ENCODE data around the gene RSRC2. TPM values are rescaled to one million over a fixed set of nuclear protein-coding genes. Genes with fewer than 3 reads are reported as not detected.

RSRC2 gene
- total RNA-seq, 1 experiment from 2014 or later: 77.9 TPM

DNA sequence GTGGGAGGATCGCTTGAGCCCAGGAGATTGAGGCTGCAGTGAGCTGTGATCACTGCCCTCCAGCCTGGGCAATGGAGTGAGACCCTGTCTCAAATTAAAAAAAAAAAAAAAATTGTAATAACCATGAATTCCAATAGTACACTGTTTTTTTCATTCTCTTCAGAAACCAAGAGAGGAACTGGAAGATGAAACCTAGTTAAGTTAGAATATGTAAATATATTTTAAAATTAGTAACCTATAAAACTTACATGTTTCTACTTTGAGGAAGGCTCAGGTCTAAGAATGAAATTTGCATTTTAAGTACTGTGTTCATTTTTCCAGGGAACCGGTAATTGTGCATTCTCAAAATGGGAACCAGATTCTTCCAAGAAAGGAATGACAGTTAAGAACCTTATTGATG lies 19.1 kb upstream of the RSRC2 start:
- H3K4me3 Mint-ChIP-seq (ENCODE audit: unreplicated experiment): no peak overlapping the region
- no peaks in the 10 kb centered on the region; the same call in 1 of the 2 replicates for H3K36me3 ChIP-seq (ENCODE audit: control insufficient read depth, insufficient read depth, low read length)
- no peak for DNase-seq
- ChIA-PET CTCF (no interaction called here), POLR2A (no interaction called here)
- no TSS peak for BruUV-seq (replicated peaks)
- H3K9me3 ChIP-seq: no peaks in the 10 kb centered on the region
- H3K4me1 ChIP-seq: no peaks in the 10 kb centered on the region
- no peaks in the 10 kb centered on the region for H3K27me3 ChIP-seq (replicated peaks; ENCODE audit: control insufficient read depth, insufficient read depth, low read length)
- TF ChIP-seq, protein P1, sequence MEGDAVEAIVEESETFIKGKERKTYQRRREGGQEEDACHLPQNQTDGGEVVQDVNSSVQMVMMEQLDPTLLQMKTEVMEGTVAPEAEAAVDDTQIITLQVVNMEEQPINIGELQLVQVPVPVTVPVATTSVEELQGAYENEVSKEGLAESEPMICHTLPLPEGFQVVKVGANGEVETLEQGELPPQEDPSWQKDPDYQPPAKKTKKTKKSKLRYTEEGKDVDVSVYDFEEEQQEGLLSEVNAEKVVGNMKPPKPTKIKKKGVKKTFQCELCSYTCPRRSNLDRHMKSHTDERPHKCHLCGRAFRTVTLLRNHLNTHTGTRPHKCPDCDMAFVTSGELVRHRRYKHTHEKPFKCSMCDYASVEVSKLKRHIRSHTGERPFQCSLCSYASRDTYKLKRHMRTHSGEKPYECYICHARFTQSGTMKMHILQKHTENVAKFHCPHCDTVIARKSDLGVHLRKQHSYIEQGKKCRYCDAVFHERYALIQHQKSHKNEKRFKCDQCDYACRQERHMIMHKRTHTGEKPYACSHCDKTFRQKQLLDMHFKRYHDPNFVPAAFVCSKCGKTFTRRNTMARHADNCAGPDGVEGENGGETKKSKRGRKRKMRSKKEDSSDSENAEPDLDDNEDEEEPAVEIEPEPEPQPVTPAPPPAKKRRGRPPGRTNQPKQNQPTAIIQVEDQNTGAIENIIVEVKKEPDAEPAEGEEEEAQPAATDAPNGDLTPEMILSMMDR (IDR thresholded peaks at IDR 0.05; ENCODE audit: insufficient read depth in 1 of 2, low read depth in 1 of 2, low read length in 1 of 2, severe bottlenecking in 1 of 2, unreplicated experiment in 1 of 2): no peak
- no peak overlapping the region for H3K27ac Mint-ChIP-seq (ENCODE audit: unreplicated experiment)
- no peak overlapping the region for H3K4me3 ChIP-seq (ENCODE audit: low read depth, low read length)
- intact Hi-C loops (cut with micrococcal nuclease; ENCODE audit: unreplicated experiment): no loop called here
- no peaks in the 10 kb centered on the region for H3K4me1 Mint-ChIP-seq (ENCODE audit: low read depth, unreplicated experiment)
- H3K27me3 Mint-ChIP-seq (ENCODE audit: insufficient read depth, unreplicated experiment): no peaks in the 10 kb centered on the region
- H3K36me3 Mint-ChIP-seq (ENCODE audit: insufficient read depth, unreplicated experiment): peaks cover 52% of the 10 kb centered on the region
- no peaks in the 10 kb centered on the region for H3K9me3 Mint-ChIP-seq (ENCODE audit: unreplicated experiment)

DNA sequence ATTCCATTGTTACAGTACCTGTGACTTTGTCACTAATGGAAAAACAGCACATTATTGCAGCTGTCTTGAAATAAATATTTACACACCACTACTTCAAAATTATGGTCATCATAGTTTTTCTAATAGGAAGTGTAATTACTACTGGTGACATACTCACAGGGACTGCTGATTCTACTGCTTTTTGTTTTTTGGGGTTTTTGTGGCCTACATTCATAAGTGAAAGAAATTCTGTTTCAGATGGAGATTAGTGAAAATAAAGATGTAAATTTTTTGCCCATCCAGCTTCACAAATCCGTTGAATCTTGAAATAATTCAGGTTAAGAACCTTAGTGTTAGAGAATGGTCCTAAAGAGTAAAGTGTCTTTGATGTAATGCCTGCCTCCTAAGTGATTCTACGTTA lies 17.8 kb upstream of the RSRC2 start:
- H3K27me3 Mint-ChIP-seq (ENCODE audit: insufficient read depth, unreplicated experiment): no peaks in the 10 kb centered on the region
- no peaks in the 10 kb centered on the region for H3K4me1 Mint-ChIP-seq (ENCODE audit: low read depth, unreplicated experiment)
- no peaks in the 10 kb centered on the region for H3K27me3 ChIP-seq (replicated peaks; ENCODE audit: control insufficient read depth, insufficient read depth, low read length)
- ChIA-PET CTCF (no interaction called here), POLR2A (no interaction called here)
- peaks cover 53% of the 10 kb centered on the region for H3K36me3 Mint-ChIP-seq (ENCODE audit: insufficient read depth, unreplicated experiment)
- no peak overlapping the region for H3K4me3 ChIP-seq (ENCODE audit: low read depth, low read length)
- no peaks in the 10 kb centered on the region; the same call in 1 of the 2 replicates for H3K36me3 ChIP-seq (ENCODE audit: control insufficient read depth, insufficient read depth, low read length)
- H3K4me3 Mint-ChIP-seq (ENCODE audit: unreplicated experiment): no peak overlapping the region
- no peak for DNase-seq
- no peaks in the 10 kb centered on the region for H3K9me3 ChIP-seq
- TF ChIP-seq, protein P1 (IDR thresholded peaks at IDR 0.05; ENCODE audit: insufficient read depth in 1 of 2, low read depth in 1 of 2, low read length in 1 of 2, severe bottlenecking in 1 of 2, unreplicated experiment in 1 of 2): no peak
- H3K4me1 ChIP-seq: no peaks in the 10 kb centered on the region
- no peak overlapping the region for H3K27ac Mint-ChIP-seq (ENCODE audit: unreplicated experiment)
- BruUV-seq (replicated peaks): no TSS peak
- intact Hi-C loops (cut with micrococcal nuclease; ENCODE audit: unreplicated experiment): no loop called here
- no peaks in the 10 kb centered on the region for H3K9me3 Mint-ChIP-seq (ENCODE audit: unreplicated experiment)

DNA sequence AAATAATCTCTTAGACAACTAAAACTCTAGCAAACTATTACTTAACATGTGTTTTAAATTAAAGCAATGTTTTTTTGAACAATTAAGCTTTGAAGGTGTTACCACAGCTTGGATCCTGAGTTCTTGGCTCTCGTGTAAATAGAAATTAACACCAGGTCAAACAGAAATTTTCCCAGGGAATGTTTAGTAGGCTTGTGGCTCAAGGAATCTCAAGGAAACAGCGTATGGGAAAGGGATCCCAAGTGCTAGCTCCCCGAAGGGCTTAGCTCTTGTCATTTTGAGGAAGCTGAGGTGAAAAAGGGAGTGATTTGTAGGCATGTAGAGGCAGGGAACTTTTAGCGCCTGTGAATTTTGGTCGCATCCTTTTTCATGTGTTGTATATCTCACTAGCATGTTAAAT lies 11.8 kb upstream of the RSRC2 start:
- H3K4me1 ChIP-seq: no peaks in the 10 kb centered on the region
- H3K27ac Mint-ChIP-seq (ENCODE audit: unreplicated experiment): no peak overlapping the region
- ChIA-PET POLR2A (interaction anchor here (2.7 kb wide), 1 partner anchor 11 kb away, joined by 11 read pairs; the partner anchor contains the start of genes KNTC1 and RSRC2), CTCF (no interaction called here)
- H3K4me1 Mint-ChIP-seq (ENCODE audit: low read depth, unreplicated experiment): peaks cover 6% of the 10 kb centered on the region
- H3K4me3 ChIP-seq (ENCODE audit: low read depth, low read length): no peak overlapping the region
- peaks cover 52% of the 10 kb centered on the region for H3K36me3 Mint-ChIP-seq (ENCODE audit: insufficient read depth, unreplicated experiment)
- H3K9me3 ChIP-seq: no peaks in the 10 kb centered on the region
- TF ChIP-seq, protein P1 (IDR thresholded peaks at IDR 0.05; ENCODE audit: insufficient read depth in 1 of 2, low read depth in 1 of 2, low read length in 1 of 2, severe bottlenecking in 1 of 2, unreplicated experiment in 1 of 2): no peak
- intact Hi-C loops (cut with micrococcal nuclease; ENCODE audit: unreplicated experiment): loop anchor here (10.0 kb wide), 1 partner anchor 734 kb away; the partner anchor contains the start of gene SETD1B
- H3K27me3 ChIP-seq (replicated peaks; ENCODE audit: control insufficient read depth, insufficient read depth, low read length): no peaks in the 10 kb centered on the region
- no peaks in the 10 kb centered on the region for H3K9me3 Mint-ChIP-seq (ENCODE audit: unreplicated experiment)
- no peaks in the 10 kb centered on the region for H3K27me3 Mint-ChIP-seq (ENCODE audit: insufficient read depth, unreplicated experiment)
- no peak for DNase-seq
- no peak overlapping the region for H3K4me3 Mint-ChIP-seq (ENCODE audit: unreplicated experiment)
- BruUV-seq (replicated peaks): no TSS peak
- H3K36me3 ChIP-seq (ENCODE audit: control insufficient read depth, insufficient read depth, low read length): no peaks in the 10 kb centered on the region
